Astrocyte (in vitro differentiated cells and primary cell): ENCODE data around the gene FMN1. TPM values are rescaled to one million over a fixed set of nuclear protein-coding genes. Genes with fewer than 3 reads are reported as not detected.

Source experiments
- DNase-seq: peaks from one replicate; pipeline ENCODE4 v3.0.0-alpha.2; 2010; ENCODE audit warnings: low read depth
- FAIRE-seq: peaks from 2 replicates; lab custom pipeline; 2011; peaks lifted over from hg19 to GRCh38; lab: Jason Lieb, UNC
- H2AFZ ChIP-seq: 2 replicates; pipeline ENCODE4 v1.6.0; 2012; ENCODE audit warnings: low read depth, low read length, inconsistent platforms
- H3K27ac ChIP-seq: 2 replicates; pipeline ENCODE4 v1.5.1; 2011; ENCODE audit warnings: low read depth, low read length, inconsistent platforms
- H3K27me3 ChIP-seq: 2 replicates; pipeline ENCODE4 v1.6.0; 2011; ENCODE audit warnings: low read length, inconsistent platforms; ENCODE audit not compliant: insufficient read depth
- H3K36me3 ChIP-seq: 2 replicates; pipeline ENCODE4 v1.5.1; 2011; ENCODE audit warnings: low read length, inconsistent platforms; ENCODE audit not compliant: insufficient read depth
- H3K4me1 ChIP-seq: 2 replicates; pipeline ENCODE4 v1.5.1; 2011; ENCODE audit warnings: low read length, inconsistent platforms; ENCODE audit not compliant: insufficient read depth
- H3K4me2 ChIP-seq: 2 replicates; pipeline ENCODE4 v1.6.0; 2012; ENCODE audit warnings: low read length, inconsistent platforms
- H3K4me3 ChIP-seq: 2 replicates; pipeline ENCODE4 v1.5.1; 2011; ENCODE audit warnings: low read depth, mild to moderate bottlenecking, low read length, inconsistent platforms; ENCODE audit not compliant: insufficient read depth
- H3K79me2 ChIP-seq: 2 replicates; pipeline ENCODE4 v1.6.0; 2012; ENCODE audit warnings: mild to moderate bottlenecking, low read length, inconsistent platforms; ENCODE audit not compliant: insufficient read depth
- H3K9ac ChIP-seq: 2 replicates; pipeline ENCODE4 v1.6.0; 2012; ENCODE audit warnings: mild to moderate bottlenecking, low read length, inconsistent platforms
- H3K9me3 ChIP-seq: 2 replicates; pipeline ENCODE4 v1.5.1; 2012; ENCODE audit warnings: low read depth, mild to moderate bottlenecking, low read length, inconsistent platforms; ENCODE audit not compliant: insufficient read depth
- H4K20me1 ChIP-seq: 2 replicates; pipeline ENCODE4 v1.6.0; 2012; ENCODE audit warnings: low read length, inconsistent platforms; ENCODE audit not compliant: insufficient read depth
- H3K27ac Mint-ChIP-seq: one replicate; pipeline ENCODE4 v1.8.0; 2021; ENCODE audit warnings: mild to moderate bottlenecking, mixed read lengths; ENCODE audit not compliant: unreplicated experiment
- H3K27me3 Mint-ChIP-seq: one replicate; pipeline ENCODE4 v1.8.0; 2021; ENCODE audit warnings: low read depth, mixed read lengths; ENCODE audit not compliant: unreplicated experiment
- H3K36me3 Mint-ChIP-seq: one replicate; pipeline ENCODE4 v1.8.0; 2021; ENCODE audit warnings: low read depth, mixed read lengths; ENCODE audit not compliant: unreplicated experiment
- H3K4me1 Mint-ChIP-seq: one replicate; pipeline ENCODE4 v1.8.0; 2021; ENCODE audit warnings: low read depth, mixed read lengths; ENCODE audit not compliant: unreplicated experiment
- H3K4me3 Mint-ChIP-seq: one replicate; pipeline ENCODE4 v1.8.0; 2021; ENCODE audit warnings: mild to moderate bottlenecking, moderate library complexity, mixed read lengths; ENCODE audit not compliant: unreplicated experiment
- H3K9me3 Mint-ChIP-seq: one replicate; pipeline ENCODE4 v1.8.0; 2021; ENCODE audit warnings: mild to moderate bottlenecking, mixed read lengths; ENCODE audit not compliant: unreplicated experiment
- EZH2 ChIP-seq: IDR thresholded peaks from 2 replicates; pipeline ENCODE4 v1.6.1; 2012; ENCODE audit warnings: mild to moderate bottlenecking, low read length, inconsistent platforms; ENCODE audit not compliant: insufficient read depth
- total RNA-seq: library from RNA; stranded (reverse); gene quantifications from 2 replicates; pipeline ENCODE4 v1.2.1, GENCODE V29; 2021
- TF ChIP-seq, protein P1 (sequence below): IDR thresholded peaks from 2 replicates; pipeline ENCODE4 v1.5.1; 2011; ENCODE audit warnings: low read depth, mild to moderate bottlenecking, inconsistent platforms, low read length, moderate library complexity; ENCODE audit not compliant: insufficient read depth

The FMN1 gene
- total RNA-seq, 1 donor from 2014 or later = 5.3 TPM

GRCh38 chr15:33076937-33077336 is 117.6 kb downstream of the FMN1 start:
- Histone ChIP-seq H3K9ac (no peak overlapping the region), H3K36me3 (no peaks in the 10 kb centered on the region), H3K27me3 (no peaks in the 10 kb centered on the region), H3K4me1 (no peaks in the 10 kb centered on the region), H3K4me2 (no peak overlapping the region), H2AFZ (no peak overlapping the region), H3K9me3 (no peaks in the 10 kb centered on the region), H3K27ac (no peak overlapping the region), H4K20me1 (no peaks in the 10 kb centered on the region), H3K79me2 (no peaks in the 10 kb centered on the region), H3K4me3 (no peak overlapping the region)
- Mint-ChIP-seq H3K36me3 (peaks cover 5% of the 10 kb centered on the region), H3K4me1 (no peaks in the 10 kb centered on the region), H3K9me3 (no peaks in the 10 kb centered on the region), H3K27ac (no peak overlapping the region), H3K27me3 (no peaks in the 10 kb centered on the region), H3K4me3 (no peak overlapping the region)
- DNase-seq = no peak
- TF ChIP-seq, protein P1, sequence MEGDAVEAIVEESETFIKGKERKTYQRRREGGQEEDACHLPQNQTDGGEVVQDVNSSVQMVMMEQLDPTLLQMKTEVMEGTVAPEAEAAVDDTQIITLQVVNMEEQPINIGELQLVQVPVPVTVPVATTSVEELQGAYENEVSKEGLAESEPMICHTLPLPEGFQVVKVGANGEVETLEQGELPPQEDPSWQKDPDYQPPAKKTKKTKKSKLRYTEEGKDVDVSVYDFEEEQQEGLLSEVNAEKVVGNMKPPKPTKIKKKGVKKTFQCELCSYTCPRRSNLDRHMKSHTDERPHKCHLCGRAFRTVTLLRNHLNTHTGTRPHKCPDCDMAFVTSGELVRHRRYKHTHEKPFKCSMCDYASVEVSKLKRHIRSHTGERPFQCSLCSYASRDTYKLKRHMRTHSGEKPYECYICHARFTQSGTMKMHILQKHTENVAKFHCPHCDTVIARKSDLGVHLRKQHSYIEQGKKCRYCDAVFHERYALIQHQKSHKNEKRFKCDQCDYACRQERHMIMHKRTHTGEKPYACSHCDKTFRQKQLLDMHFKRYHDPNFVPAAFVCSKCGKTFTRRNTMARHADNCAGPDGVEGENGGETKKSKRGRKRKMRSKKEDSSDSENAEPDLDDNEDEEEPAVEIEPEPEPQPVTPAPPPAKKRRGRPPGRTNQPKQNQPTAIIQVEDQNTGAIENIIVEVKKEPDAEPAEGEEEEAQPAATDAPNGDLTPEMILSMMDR = no peak
- no peak for TF ChIP-seq EZH2
- no peak for FAIRE-seq

DNA sequence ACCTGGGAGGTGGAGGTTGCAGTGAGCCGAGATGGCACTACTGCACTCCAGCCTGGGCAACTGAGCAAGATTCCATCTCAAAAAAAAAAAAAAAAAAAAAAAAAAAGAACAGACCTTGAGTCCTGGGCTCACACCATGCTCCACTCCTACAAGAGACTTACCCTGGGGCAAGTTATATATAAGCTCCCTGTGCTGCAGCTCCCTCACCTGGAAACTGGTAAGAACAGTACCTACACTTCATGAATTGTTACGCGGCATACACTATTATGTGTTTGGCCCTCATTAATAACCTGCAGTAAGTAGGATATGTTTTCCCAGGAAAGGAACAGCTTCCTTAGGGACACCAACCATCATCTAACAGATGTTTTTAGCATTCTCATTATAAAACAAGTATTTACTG is 119.6 kb downstream of the FMN1 start:
- no peaks in the 10 kb centered on the region for H3K9me3 ChIP-seq
- no peaks in the 10 kb centered on the region for H4K20me1 ChIP-seq
- H3K4me3 Mint-ChIP-seq = no peak overlapping the region
- no peaks in the 10 kb centered on the region for H3K4me1 ChIP-seq
- H2AFZ ChIP-seq = no peak overlapping the region
- H3K9ac ChIP-seq = no peak overlapping the region
- no peak for DNase-seq
- H3K27ac Mint-ChIP-seq = no peak overlapping the region
- H3K27me3 Mint-ChIP-seq = no peaks in the 10 kb centered on the region
- no peak for TF ChIP-seq EZH2
- TF ChIP-seq, protein P1 = no peak
- H3K36me3 Mint-ChIP-seq = peaks cover 5% of the 10 kb centered on the region
- FAIRE-seq = no peak
- H3K9me3 Mint-ChIP-seq = no peaks in the 10 kb centered on the region
- H3K4me3 ChIP-seq = no peak overlapping the region
- H3K27me3 ChIP-seq = no peaks in the 10 kb centered on the region
- H3K36me3 ChIP-seq = no peaks in the 10 kb centered on the region
- no peaks in the 10 kb centered on the region for H3K79me2 ChIP-seq
- H3K4me2 ChIP-seq = no peak overlapping the region
- no peak overlapping the region for H3K27ac ChIP-seq
- no peaks in the 10 kb centered on the region for H3K4me1 Mint-ChIP-seq

DNA sequence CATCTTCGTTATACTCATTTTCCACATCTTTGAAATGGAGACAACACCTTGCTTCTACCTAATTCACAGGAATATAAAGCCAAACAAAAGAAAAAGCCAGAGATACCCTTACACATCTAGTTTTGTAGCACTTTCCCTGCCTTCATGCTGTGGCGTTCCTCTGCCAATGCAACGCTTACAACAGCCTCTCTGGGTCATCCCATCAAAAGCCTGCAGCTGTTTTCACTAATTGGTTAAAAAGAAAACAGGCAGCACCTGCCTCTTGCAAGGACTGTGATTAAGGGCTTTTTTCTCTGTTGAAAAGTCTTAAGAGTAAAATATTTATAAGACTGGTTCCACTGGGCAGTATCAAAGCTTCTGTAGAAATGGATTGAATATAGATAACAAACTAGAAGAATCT is 120.3 kb downstream of the FMN1 start:
- Histone ChIP-seq H3K9ac (no peak overlapping the region), H3K4me3 (no peak overlapping the region), H4K20me1 (no peaks in the 10 kb centered on the region), H3K4me2 (no peak overlapping the region), H2AFZ (no peak overlapping the region), H3K27me3 (no peaks in the 10 kb centered on the region), H3K4me1 (no peaks in the 10 kb centered on the region), H3K27ac (no peak overlapping the region), H3K79me2 (no peaks in the 10 kb centered on the region), H3K9me3 (no peaks in the 10 kb centered on the region), H3K36me3 (no peaks in the 10 kb centered on the region)
- DNase-seq (no peak), FAIRE-seq (no peak)
- H3K4me1 Mint-ChIP-seq = no peaks in the 10 kb centered on the region
- H3K4me3 Mint-ChIP-seq = no peak overlapping the region
- H3K27me3 Mint-ChIP-seq = no peaks in the 10 kb centered on the region
- H3K9me3 Mint-ChIP-seq = no peaks in the 10 kb centered on the region
- H3K27ac Mint-ChIP-seq = no peak overlapping the region
- TF ChIP-seq, protein P1 = no peak
- no peak for TF ChIP-seq EZH2
- H3K36me3 Mint-ChIP-seq = peaks cover 5% of the 10 kb centered on the region
